ENCODE data around the gene HDGFL2.

The HDGFL2 gene

DNA sequence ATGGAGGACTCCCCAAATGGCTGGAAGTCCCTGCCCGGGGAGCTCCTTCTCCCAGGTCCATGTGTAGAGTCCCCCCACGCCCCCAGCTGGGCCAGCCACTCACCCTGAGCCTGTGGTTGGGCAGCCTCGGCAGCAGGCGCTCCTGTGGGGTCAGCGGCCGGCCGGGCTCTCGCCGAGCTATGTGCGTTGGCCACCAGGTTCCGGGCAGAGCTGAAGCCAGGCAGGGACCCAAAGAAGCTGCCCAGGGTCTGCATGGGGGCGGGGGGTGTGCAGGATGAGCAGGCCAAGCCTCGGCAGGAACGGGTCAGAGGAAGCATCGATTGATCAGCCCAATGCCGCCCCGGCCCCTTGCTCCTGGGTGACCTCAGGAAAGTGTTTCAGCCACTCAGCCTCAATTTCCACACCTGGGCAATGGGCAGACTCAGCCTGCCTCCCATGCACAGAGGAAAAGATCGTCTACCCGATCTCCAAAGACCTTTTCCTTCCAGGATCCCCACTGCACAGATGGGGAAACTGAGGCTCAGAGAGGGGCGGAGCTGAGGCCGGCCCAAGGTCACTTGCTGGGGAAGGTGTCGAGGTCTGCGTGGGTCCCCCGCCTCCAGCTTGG, 45.5 kb downstream of the HDGFL2 start:
- H3K4me3 ChIP-seq (ENCODE audit: low read length): no peak overlapping the region
- DNase-seq (ENCODE audit: low read depth): no peak
- TF ChIP-seq, protein P1, sequence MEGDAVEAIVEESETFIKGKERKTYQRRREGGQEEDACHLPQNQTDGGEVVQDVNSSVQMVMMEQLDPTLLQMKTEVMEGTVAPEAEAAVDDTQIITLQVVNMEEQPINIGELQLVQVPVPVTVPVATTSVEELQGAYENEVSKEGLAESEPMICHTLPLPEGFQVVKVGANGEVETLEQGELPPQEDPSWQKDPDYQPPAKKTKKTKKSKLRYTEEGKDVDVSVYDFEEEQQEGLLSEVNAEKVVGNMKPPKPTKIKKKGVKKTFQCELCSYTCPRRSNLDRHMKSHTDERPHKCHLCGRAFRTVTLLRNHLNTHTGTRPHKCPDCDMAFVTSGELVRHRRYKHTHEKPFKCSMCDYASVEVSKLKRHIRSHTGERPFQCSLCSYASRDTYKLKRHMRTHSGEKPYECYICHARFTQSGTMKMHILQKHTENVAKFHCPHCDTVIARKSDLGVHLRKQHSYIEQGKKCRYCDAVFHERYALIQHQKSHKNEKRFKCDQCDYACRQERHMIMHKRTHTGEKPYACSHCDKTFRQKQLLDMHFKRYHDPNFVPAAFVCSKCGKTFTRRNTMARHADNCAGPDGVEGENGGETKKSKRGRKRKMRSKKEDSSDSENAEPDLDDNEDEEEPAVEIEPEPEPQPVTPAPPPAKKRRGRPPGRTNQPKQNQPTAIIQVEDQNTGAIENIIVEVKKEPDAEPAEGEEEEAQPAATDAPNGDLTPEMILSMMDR (conservative IDR thresholded peaks at IDR 0.05; ENCODE audit: low read depth, low read length): no peak

DNA sequence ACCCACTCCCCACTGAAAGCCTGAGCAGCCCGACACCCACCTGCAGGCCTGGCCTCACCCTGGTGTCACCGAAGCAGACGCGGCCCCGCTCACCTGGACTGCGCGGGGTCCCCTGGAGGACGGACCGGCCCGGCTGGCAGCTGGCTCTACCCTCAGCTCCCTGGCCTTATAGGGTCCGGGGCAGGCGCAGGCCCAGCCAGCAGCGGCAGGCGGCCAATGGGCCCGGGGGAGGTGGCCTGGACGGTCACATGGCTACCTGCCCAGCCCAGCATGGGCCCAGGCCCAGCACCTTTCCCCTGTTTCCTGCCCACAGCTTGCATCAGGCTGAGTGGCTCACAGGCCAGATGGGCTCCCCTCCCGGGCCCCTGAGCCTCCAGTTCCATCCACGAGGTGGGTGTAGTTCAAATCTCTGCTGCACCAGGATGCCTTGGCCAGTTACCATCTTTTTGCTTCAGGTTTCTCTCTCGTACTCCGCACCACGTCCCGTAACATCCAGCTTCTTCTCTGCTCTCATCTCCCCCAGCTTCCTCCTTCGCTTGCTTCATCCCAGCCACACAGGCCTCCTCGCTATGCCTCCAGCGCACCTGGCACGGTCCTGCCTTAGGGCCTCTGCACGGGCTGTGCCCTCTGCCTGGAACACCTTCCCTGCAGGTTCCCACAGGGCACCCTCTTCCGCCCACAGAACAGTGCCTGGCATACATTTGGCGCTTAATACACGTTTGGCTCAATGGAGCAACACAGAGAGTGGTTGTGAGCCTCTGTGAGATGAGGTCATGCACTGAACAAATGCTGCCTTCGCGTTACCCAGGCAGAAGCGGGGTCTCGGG, 46.5 kb downstream of the HDGFL2 start, which contains the start of gene PLIN4:
Gene PLIN4 (minus strand): TSS at position 142 of the 827 bp plus-strand sequence. CDS start 214 bp downstream, outside the sequence.
- TF ChIP-seq, protein P1 (conservative IDR thresholded peaks at IDR 0.05; ENCODE audit: low read depth, low read length): no peak
- H3K4me3 ChIP-seq (ENCODE audit: low read length): no peak within 1 kb of the TSS
- DNase-seq (ENCODE audit: low read depth): no peak

DNA sequence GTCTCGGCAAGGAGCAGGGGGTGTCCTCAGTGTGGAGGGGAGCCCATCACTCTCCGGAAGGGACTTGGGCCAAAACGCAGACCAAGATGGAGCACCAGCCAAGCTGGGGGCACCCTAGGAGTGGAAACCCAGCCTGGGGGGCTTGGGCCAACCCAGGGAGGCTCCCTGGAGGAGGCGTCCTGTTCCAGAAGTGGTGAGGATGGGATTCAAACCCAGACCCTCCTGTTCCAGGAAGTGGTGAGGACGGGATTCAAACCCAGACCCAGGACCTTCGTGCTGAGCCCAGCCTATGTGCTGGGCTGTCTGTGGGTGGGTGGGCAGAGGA, 47.0 kb downstream of the HDGFL2 start:
- H3K4me3 ChIP-seq (ENCODE audit: low read length): no peak overlapping the region
- TF ChIP-seq, protein P1 (conservative IDR thresholded peaks at IDR 0.05; ENCODE audit: low read depth, low read length): no peak
- no peak for DNase-seq (ENCODE audit: low read depth)

DNA sequence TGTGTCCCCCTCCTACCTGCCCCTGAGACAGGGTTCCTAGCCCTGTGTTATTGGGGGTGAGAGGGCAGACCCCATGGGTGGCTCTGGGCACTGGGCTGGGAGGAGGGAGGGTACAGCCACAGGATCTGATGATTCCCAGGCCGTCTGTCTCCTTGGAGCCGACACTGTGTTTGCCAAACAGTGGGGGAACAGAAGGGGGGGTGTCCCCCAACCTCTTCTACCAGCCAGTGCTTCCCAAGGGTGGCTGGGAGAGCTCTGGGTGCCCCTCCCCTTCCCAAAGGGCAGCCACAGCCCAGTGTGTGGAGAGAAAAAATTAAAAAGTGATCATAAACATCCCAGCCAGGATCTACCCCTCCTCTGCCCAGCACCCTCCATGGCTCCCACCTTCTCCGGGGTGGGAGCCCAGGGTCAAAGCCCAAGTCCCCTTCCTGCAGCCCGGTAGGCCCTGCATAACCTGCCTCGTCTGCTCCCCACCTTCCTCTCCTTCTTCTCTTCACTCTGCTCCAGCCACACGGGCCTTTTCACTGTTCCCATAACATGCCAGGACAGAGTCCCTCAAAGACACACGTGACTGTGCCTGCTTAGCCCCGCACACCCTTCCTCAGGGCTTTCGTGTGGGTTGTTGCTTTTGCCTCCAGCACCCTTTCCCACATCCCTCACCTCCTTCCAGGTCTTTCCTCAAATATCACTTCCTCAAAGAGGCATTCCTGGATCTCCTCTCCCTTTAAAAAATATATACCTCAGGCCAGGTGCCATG, 47.6 kb downstream of the HDGFL2 start:
- no peak for DNase-seq (ENCODE audit: low read depth)
- H3K4me3 ChIP-seq (ENCODE audit: low read length): no peak overlapping the region
- TF ChIP-seq, protein P1 (conservative IDR thresholded peaks at IDR 0.05; ENCODE audit: low read depth, low read length): no peak

DNA sequence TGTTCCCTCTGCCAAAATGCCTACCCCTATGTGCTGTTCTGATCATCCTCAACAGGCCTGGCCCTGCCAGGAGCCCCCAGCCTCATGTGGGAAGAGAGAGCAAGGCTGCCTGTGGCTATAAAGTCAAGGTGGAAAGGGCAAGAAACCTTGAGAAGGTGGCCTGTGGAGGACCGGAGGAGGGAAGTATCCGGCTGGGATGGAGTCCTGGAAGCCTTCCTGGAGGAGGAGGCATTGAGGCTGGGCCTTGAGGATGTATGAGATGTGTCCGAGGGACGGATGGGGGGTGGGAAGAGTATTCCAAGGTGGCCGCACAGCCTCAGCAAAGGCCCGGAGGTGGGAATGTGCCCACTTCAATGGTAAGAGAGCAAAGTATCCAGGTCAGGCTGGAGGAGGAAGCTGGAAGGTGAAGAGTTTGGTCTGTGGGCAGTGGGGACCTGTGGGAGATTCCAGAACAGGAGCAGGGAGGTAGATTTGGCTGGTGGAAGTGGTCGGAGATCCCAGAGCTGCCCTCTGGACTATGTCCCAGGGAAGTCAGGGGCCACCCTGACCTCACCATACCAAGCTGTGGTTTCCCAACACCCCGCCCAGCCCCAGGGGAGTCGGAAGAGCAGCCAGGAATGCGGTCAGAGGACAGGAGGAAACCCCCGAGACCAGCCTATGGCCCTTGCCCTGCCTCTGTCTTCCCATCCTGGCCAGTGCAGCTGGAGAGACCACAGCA, 49.2 kb downstream of the HDGFL2 start:
- DNase-seq (ENCODE audit: low read depth): no peak
- H3K4me3 ChIP-seq (ENCODE audit: low read length): no peak overlapping the region
- TF ChIP-seq, protein P1 (conservative IDR thresholded peaks at IDR 0.05; ENCODE audit: low read depth, low read length): no peak

DNA sequence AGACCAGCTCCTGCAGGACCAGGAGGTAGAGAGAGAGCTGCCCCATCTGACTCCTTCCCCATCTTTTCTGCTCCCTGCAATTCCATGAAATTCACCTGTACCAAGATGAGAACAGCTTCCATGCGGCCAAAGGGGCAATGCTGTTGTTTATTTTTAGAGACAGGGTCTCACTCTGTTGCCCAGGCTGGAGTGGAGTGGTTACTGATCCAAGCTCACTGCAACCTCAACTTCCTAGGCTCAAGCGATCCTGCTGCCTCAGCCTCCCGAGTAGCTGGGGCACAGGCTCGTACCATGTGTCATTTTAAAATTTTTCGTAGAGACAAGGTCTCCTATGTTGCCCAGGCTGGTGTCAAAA, 49.8 kb downstream of the HDGFL2 start:
- H3K4me3 ChIP-seq (ENCODE audit: low read length): no peak overlapping the region
- no peak for DNase-seq (ENCODE audit: low read depth)
- TF ChIP-seq, protein P1 (conservative IDR thresholded peaks at IDR 0.05; ENCODE audit: low read depth, low read length): no peak

Data from retinal pigment epithelial cell (primary cell).